ENCODE results near the gene RIBC2.
A peak's percentile ranks its signal among the peaks of the same experiment; 100 is the strongest.
"Not testable (repeated sequence)": the region's sequence is repeated elsewhere in the genome, so short reads cannot be mapped to it uniquely, and the experiment has no call there.

Gene RIBC2

DNA sequence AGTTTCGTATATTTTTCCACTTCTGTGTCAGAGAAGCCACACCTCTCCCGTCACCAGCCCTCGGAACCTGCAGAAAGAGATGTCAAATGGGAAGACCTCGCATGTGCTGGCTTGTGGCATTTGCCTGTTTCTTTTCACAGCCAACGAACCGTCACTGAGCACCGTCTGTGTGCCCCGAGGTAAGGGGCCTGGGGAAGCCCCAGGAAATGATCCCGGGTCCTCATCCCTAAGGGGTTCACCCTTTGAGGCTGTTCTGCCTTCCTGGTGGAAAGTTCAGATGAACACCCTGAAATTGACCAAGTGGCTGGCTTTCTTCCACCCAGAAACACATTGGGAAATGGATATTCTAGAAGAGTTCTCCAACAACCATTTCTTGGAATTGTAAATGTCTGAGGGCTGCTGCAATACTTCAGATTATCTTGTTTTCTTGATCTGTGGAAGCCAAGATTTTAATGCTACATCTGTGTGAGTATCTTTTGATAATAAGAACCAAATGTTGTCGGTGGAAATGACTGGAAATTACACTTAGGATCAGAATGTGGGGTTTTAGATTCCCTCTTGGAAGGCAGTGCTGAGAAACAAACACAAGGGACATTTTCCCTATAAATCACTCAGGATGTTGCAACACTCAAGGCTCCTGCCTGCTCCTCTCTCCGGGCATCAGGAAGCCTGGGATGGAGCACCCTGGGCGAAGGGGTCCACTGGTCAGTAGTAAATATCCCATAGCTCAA lies 37.6 kb downstream of the RIBC2 start:
- no peak for DNase-seq

DNA sequence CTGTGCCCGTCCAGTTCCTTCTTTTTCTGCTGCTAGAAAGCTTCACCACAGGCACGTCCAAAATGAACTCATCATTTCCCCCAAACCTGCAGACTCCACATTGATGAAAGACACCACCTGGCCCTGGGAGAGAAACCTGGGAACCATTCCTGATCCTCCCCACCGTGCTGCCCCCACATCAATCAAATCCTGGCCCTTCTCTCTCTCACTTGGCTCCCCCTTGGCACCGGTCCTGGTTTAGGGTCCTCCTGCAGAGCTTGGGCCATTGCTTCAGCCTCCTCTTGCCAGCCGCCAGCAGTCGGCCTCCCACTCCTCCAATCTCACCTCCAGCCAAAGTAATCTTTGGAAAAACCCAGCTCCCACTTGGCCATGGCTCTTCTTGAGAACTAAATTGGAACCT lies 38.5 kb downstream of the RIBC2 start:
- no peak for DNase-seq

DNA sequence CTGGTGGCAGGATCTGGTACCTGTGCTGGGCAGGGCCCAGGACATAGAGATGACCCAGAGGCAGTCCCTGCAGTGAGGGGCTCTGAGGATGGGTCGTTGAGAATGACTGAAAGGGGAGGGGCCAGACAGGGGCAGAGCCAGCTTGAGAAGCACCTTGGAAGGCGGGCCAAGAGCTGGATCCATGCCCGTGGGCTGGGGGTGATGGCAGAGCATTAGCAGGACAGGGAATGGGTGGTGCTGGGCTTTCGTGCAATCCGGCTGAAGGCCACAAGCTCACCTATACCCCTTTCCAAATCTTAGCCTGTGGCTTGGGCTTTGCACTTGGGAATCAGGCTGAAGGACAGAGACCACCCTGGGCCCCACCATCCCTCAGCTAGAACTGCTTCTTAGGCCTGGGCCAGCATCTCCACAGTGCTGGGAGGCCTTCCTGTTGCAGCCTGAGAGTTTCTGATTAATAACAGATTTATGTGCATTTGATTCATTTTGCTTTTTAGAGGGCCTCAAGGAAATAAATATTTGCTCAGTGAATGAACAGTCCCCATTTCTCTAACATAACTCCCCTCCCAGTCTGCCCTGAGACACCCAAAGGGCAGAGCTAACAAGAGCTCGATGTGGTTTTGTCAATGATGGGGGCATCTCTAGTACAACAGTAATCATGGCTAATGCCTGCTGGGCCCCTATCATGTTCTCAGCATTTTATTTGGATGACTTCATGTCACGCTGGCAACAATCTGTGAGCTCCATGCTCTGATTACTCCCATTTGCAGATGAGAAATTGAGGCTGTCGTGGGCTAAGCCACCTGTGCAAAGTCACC lies 39.3 kb downstream of the RIBC2 start:
- DNase-seq = no peak

DNA sequence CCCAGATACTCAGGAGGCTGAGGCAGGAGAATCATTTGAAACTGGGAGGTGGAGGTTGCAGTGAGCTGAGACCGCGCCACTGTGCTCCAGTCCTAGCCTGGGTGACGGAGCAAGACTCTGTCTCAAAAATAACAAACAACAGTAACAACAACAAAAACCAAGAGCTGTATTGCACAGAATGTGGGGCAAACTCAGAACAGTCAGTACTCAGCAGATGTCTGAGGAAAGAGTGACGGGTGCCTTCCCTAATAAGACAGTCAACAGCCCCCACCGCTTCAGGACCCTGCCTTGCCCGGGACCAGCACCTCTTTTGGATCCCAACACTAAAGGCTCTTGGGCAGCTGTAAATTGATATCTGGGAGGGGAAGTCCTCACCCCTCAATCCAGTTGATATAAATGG lies 40.3 kb downstream of the RIBC2 start:
- no peak for DNase-seq

DNA sequence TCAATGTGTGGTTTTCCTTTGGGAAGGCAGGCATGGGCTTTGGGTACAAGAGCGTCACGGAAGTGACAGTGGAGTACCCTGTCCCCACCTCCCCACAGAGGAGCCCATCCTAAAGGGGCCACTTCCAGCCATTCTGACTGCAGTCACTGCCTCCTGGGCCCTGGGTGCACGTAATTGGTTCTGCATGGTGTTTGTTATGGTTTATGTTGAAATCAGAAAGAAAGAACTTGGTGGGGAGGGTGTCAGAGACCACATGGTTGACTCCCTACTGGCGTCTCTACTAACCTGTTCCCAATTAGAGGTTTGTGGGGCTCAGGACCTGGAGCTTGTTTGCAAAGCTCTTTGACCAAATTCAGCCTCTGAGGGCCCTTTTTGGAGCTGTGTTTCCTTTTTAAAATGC lies 40.8 kb downstream of the RIBC2 start:
- DNase-seq = no peak

DNA sequence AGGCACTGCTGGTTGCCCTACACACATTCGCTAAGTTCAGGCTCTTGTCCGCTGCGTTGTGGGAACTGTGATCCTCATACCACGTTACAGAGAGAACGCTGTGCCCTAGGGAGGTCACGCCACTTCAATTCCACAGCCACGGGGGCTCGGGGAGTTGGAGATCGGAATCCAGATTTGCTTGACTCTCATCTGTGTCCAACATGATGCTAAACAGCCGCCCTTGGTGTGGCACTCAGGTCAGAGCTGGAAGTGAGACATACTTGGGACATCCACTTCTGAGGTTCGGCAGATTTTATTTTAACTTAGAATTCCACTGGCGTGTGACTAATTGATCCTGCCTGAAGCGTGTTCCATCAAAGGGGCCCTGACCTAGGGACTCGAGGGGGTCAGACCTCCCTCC lies 41.7 kb downstream of the RIBC2 start:
- no peak for DNase-seq

DNA sequence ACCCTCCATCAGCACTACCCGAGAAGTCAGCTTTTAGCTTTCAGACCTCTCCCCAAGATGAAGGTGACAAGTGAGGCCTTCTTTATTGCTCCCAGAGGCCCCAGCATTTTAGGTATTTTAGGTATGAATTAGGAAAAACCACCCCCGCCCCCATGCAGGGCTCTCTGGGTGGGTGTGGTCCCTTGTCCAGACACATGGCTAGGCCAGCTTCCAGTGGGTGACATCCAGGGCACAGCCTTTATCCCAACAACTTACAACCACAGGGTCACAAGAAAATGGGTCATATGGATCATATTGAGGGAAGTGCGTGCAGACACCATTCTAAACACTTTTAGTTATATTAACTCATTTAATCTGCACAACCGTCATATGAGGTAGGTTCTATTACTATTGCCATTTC lies 42.1 kb downstream of the RIBC2 start:
- DNase-seq = no peak

DNA sequence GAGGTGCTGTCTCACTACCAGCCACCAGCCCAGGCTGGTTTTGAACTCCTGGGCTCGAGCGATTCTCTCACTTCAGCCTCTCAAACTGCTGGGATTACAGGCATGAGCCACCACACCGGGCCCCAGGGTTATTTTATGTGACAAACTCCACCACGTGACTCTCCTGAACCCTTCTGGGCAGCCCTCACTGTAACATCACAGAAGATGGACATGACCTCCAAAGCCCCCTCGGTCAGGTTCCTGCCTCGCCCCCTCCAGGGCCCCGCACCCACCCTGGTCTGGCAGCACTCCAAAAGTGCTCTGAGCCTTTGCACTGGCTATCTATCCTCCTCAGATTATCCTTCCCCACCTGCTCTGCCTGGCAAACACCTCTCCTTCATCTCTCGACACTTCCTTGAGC lies 43.3 kb downstream of the RIBC2 start:
- no peak for DNase-seq

DNA sequence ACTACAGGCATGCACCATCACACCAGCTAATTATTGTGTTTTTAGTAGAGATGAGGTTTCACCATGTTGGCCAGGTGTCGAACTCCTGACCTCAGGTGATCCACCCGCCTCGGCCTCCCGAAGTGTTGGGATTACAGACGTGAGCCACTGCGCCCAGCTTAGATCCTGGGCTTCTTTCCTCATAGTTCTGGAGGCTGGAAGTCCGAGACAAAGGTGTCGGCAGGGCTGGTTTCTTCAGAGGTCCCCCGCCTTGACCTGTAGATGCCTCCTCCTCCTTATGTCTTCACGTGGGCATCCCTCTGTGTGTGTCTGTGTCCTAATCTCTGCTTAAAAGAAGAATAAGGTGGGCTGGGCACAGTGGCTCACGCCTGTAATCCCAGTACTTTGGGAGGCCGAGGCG lies 45.0 kb downstream of the RIBC2 start:
- no peak for DNase-seq

DNA sequence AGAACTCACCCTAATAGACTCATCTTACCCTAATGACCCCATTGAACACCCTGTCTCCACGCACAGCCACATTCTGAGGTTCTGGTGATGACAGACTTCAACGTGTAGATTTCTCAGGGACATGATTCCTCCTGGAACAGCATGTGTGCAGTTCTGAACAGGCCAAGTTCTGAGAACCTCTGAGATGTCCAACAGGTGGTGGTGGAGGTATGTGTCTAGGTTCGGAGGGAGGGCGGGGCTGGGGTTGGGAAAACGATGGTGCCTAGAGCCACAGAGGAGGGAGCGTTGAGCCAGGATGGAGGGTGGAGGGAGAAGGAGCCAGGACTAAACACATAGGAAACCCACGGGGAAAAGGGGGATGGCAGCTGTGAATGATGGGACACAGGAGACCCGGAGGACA lies 45.7 kb downstream of the RIBC2 start:
- DNase-seq = no peak

DNA sequence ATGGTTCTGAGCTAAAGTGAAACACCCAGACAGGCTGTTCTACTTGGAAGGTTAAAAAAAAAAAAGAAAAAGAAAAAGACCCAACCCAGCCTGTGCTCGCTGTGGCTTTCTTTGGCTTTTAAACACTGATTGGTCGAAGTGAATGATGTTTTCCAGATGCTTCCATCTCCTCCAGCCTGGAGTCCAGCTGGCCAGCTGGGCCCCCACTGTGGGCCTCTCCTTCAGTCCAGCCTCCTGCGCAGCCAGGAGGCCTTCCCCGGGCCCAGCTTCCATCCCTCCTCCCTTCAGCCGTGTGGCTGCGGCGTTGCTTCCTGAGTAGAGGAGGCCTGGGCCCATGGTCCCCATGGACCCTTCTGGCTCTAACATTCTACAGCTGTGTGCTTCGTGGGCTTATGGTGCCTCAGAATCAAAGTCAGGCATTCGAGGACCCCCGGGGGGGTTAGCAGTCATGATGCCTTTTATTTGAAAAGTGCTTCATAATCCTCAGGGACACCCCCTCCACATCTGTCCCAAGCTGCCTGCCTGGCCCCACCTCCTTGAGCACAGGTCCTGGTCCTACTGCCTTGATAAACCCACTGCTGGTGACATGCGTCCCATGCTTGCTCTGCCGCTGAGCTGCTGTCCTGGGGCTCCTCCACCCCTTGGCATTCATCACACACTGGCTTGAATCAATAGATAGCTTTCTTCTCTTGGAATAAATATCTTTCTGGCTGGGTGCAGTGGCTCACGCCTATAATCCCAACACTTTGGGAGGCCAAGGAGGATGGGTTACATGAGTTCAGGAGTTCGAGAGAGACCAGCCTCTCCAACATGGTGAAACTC lies 47.0 kb downstream of the RIBC2 start:
- DNase-seq = no peak

DNA sequence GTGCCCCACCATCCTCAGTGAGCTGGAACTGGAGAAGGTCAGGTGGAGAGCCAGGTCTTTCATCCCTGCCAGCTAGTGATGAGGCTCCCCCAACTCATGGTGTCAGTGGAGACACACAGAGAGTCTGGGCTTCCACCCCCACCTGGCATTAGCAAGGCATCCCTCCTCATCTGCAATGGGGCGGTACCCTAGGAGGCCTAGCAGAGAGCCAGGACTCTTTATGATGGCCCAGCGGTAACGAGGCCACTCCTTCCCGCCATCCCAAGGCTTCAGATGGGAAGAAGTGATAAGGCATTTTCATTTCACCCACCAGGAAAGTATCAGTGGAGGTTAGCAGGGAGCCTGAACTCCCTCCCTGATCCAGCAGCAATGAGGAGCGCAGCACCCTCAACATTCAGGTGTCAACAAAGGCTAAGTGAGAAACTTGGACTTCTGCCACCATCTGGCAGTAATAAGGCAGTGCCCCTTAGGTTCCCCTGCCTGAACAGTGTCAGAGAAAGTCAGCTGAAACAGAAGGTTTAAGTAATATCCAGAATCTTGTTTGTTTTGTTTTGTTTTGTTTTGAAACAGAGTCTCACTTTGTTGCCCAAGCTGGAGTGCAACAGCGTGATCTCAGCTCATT lies 48.7 kb downstream of the RIBC2 start:
- peak; percentile 20 for DNase-seq

DNA sequence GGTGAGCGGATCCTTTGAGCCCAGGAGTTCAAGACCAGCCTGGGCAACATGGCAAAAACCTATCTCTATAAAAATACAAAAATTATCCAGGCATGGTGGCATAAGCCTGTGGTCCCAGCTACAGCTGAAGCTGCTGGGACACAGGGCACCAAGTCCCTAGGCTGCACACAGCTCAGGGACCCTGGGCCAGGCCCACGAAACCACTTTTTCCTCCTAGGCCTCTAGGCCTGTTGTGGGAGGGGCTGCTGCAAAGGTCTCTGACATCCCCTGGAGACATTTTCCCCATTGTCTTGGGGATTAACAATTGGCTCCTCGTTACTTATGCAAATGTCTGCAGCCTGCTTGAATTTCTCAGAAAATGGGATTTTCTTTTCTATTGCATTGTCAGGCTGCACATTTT lies 50.2 kb downstream of the RIBC2 start:
- not testable (repeated sequence) for DNase-seq

DNA sequence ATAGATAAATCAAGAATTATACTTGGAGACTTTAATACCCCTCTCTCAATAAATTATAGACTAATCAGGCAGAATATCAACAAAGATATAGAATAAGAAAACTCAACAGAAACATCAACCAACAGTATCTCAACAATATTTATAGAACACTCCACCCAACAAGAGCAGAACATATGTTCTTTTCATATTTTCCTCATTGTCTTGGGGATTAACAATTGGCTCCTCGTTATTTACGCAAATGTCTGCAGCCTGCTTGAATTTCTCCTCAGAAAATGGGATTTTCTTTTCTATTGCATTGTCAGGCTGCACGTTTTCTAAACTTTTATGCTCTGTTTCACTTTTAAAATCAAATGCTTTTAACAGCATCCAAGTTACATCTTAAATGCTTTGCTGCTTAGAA lies 52.1 kb downstream of the RIBC2 start:
- DNase-seq = no peak

DNA sequence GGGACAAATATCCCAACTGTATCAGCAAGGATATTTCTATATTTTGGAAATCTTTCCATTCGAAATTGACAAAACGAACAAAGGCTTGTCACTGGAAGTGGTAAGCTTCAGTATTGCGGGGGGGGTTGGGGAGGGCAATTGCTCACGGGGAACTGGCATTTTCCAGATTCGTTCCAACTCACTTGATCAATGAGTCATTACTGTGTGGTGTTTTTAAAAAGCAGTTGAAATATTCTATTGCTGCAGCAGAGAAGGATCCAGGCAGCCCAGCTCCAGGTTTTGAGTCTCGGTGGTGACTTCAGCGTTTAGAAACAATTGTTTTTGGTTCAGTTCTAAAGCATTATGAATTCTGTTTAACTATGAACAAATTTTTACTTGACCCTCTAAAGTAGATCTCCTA lies 55.4 kb downstream of the RIBC2 start:
- DNase-seq = no peak

DNA sequence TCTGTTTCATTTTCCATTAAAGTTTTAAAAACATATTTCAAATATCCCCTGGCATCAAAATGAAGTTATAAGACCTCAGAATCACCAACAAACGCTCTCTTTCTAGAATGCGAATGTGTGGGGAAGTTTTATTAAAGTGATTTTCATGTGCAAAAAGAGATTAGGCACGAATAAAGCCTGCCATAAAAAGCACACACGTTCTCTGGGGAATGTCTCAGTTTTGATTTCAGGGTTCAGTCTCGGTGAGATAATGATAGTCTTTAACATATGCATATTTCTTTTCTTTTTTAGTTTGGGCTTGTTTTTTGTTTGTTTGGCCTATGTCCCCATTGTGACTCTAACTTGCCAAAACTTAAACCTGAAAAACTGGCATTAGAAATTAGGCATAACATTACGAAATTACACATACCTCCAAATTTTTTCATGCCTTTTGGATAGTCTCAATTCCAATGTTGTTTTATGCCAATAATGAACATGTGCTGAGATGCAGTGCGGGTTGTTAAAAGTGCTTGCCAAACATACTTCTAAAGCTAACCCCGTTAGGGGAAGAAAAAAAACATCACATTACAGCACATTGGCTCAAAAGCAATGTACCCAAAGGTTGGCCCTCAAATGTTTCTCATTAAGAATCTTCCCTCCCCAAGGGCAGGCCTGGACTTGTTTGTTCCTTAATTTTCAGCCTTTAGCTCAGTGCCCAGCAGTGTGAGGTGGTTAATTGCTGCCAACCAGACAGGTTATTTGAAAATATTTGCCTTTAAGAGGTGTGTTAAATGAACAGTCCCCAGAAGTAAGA lies 56.0 kb downstream of the RIBC2 start:
- no peak for DNase-seq

DNA sequence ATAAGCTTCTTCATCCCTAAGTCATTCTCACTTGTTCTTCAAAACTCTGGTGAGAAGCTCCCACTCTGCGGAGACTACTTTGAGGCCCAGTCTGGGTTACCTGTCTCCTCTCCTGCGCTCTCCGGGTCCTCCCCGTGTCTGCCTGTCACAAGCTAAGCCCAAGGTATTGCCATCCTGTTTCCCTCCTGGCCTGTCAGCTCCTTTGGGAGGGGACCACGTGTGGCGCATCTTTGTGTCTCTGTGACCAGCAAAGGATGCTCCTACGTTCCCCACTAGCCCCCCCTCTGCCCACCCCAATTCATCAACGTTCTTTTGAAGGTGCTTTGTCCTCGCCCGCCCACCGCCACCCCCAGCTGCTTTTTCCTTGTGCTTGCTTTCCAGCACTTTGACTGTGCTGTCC lies 57.4 kb downstream of the RIBC2 start:
- no peak for DNase-seq

DNA sequence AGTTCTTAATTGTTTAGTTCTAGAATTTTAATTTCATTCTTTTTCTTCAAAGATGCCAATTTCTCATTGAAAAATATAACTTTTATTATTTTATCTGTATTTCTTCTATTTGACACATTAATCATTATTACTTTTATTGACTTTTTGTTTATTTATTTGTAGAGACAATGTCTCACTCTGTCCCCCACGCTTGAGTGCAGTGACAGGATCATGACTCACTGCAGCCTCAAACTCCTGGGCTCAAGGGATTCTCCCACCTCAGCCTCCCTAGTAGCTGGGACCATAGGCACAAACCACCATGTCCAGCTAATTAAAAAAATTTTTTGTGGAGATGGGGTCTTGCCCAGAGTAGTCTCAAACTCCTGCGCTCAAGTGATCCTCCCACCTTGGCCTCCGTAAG lies 58.9 kb downstream of the RIBC2 start:
- DNase-seq = no peak

DNA sequence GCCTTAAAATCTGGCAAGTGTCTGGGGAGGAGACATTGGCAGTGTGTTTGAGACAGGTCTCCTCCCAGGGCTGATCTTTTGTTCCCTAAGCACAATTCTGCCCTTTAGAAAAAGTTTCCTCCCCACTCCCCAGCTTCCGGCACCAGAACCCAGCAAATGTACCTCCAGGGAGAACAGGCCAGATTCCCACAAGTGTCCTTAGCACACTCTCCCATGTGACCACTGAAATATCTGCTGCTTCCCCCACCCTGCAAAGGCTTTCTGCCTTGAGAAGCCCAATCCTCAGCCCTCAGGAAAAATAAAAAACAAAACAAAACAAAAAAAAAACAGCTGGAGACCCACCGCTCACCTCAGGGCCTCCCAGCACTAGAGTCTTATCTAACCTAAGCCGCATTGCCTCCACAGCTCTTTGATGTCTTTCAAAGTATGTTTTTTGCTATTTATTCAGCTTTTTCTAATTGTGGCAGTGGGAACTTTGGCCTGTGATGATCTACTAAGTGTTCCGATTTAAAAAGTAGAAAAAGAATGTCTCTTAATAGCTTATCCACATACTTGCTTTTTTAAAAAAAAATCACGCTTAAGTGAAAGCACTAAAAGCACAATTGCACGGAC lies 60.2 kb downstream of the RIBC2 start:
- DNase-seq = no peak

DNA sequence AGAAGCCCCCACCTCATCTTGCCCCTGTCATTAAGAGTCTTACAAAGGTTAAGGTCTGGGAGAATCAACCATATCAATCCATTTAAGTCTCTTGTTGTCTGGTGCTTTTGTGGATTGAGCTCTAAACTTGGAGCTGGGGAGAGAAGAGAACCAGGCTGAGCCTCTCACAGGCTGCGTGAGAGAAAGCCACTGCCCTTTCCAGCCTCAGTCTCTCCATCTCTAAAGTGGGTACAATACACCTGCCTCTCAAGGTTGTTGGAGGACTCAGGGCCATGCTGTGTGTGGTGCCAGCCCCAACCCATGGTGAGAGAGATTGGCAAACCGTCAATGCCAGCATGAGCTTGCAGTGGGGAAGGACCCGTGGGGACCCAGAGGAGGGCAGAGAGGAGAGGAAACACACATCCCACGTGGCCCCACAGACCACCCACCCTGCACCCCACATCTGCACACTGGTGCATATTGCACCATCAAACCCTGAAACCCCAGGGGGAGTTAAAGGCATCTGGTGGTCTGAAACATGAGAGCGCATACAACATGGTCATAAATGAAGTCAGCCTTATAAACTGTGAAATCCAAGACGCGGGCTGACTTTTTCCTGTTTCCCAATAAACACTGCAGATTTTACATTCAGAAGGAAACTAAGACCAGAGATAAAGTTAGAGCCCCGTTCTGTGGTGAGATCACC lies 61.7 kb downstream of the RIBC2 start:
- DNase-seq = no peak

DNA sequence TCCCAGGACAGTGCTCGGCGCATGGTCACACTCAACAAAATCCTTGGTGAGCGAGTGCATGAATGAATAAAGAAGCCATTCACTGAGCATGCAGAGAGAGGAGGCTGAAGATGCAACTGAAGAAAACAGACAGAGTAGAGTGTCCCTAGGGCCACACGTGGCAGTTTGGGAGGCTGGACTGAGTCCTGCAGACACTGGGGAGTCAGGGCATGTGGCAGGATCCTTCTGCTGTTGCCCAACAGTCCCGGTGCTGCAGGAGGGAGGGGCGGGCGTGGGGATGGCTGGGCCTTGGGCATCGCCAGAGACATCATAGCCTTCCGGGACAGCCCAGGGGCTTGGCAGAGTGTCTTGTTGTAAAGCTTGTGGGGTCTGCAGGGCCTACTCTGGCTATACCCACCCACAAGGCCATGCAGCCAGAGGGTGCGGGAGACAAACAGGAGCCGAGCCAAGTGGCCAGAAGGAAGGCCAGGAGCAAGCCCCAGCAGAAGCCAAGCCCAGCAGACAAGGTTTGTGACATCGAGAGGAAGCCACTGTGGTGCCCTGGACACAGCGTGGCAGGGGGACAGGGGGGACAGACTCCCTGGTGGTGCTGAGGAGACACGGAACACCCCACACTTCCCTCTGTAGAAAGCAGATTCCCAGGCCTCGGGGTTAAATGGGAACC lies 62.5 kb downstream of the RIBC2 start:
- no peak for DNase-seq

Data from NCI-H345 (cell line).